ENCODE data around the gene SEC16A.

DNA sequence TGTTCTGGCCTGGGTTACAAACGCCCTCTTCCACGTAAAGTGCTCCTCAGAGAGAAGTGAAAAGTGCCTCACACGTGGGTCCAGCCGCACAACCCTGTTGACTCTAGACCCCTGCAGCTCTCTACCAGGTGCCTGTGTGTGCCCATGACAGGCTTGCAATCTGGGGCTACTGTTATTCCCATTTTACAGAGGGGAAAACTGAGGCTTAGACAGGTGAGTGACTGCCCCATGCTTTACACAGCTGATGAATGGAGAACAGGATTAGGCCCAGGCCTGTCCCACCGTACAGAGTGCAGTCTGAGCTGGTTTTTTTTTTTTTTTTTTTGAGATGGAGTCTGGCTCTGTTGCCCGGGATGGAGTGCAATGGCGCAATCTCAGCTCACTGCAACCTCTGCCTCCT is 37.0 kb downstream of the SEC16A start:
- TF ChIP-seq, protein P1, sequence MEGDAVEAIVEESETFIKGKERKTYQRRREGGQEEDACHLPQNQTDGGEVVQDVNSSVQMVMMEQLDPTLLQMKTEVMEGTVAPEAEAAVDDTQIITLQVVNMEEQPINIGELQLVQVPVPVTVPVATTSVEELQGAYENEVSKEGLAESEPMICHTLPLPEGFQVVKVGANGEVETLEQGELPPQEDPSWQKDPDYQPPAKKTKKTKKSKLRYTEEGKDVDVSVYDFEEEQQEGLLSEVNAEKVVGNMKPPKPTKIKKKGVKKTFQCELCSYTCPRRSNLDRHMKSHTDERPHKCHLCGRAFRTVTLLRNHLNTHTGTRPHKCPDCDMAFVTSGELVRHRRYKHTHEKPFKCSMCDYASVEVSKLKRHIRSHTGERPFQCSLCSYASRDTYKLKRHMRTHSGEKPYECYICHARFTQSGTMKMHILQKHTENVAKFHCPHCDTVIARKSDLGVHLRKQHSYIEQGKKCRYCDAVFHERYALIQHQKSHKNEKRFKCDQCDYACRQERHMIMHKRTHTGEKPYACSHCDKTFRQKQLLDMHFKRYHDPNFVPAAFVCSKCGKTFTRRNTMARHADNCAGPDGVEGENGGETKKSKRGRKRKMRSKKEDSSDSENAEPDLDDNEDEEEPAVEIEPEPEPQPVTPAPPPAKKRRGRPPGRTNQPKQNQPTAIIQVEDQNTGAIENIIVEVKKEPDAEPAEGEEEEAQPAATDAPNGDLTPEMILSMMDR (IDR thresholded peaks at IDR 0.05), result no peak
- TF ChIP-seq POLR2A (IDR thresholded peaks at IDR 0.05), result no peak
